Caco-2 (cell line): ENCODE data around the gene PCBP3. TPM values are rescaled to one million over a fixed set of nuclear protein-coding genes. Genes with fewer than 3 reads are reported as not detected.

ENCODE experiments used
- BruUV-seq: library from RNA; stranded (reverse); fragments of 400-500 nt; replicated peaks from 2 replicates; lab custom pipeline; 2021; lab: Mats Ljungman, UMichigan
- CTCF ChIA-PET: fragments of 300-600 bp; sonication (Branson Sonifier 250); formaldehyde crosslinking; loops from one replicate; lab custom pipeline; 2022; ENCODE audit warnings: antibody characterized with exemption; lab: Charles Lee
- POLR2A ChIA-PET: fragments of 300-600 bp; sonication (Branson Sonifier 250); formaldehyde crosslinking; loops from one replicate; lab custom pipeline; 2022; ENCODE audit warnings: antibody characterized with exemption; lab: Charles Lee
- DNase-seq, 2 experiments: peaks; one replicate each; pipeline versions ENCODE4 v3.0.0 to v3.0.0-alpha.2; 2020 to 2022
- H3K27me3 ChIP-seq: replicated peaks from 2 replicates; pipeline ENCODE4 v1.6.0; 2011; ENCODE audit warnings: low read length; ENCODE audit not compliant: control insufficient read depth, insufficient read depth
- H3K36me3 ChIP-seq: 2 replicates; pipeline ENCODE4 v1.5.1; 2011; ENCODE audit warnings: low read length; ENCODE audit not compliant: control insufficient read depth, insufficient read depth
- H3K4me1 ChIP-seq: fragments of 250-450 bp; sonication (Bioruptor Pico); 2 replicates; pipeline ENCODE4 v1.5.1; 2020; ENCODE audit warnings: mild to moderate bottlenecking
- H3K4me3 ChIP-seq: 2 replicates; pipeline ENCODE4 v1.5.1; 2011; ENCODE audit warnings: low read depth, mild to moderate bottlenecking, control low read depth, low read length
- H3K9me3 ChIP-seq: fragments of 250-450 bp; sonication (Bioruptor Pico); 2 replicates; pipeline ENCODE4 v1.5.1; 2020; ENCODE audit warnings: mild to moderate bottlenecking, moderate library complexity
- H3K27ac Mint-ChIP-seq: one replicate; pipeline ENCODE4 v1.8.0; 2022; ENCODE audit warnings: mixed read lengths; ENCODE audit not compliant: unreplicated experiment
- H3K27me3 Mint-ChIP-seq: one replicate; pipeline ENCODE4 v1.8.0; 2022; ENCODE audit warnings: mixed read lengths; ENCODE audit not compliant: insufficient read depth, unreplicated experiment
- H3K36me3 Mint-ChIP-seq: one replicate; pipeline ENCODE4 v1.8.0; 2022; ENCODE audit warnings: mild to moderate bottlenecking, mixed read lengths; ENCODE audit not compliant: insufficient read depth, unreplicated experiment
- H3K4me1 Mint-ChIP-seq: one replicate; pipeline ENCODE4 v1.8.0; 2022; ENCODE audit warnings: low read depth, mixed read lengths; ENCODE audit not compliant: unreplicated experiment
- H3K4me3 Mint-ChIP-seq: one replicate; pipeline ENCODE4 v1.8.0; 2022; ENCODE audit warnings: mild to moderate bottlenecking, moderate library complexity, mixed read lengths; ENCODE audit not compliant: unreplicated experiment
- H3K9me3 Mint-ChIP-seq: one replicate; pipeline ENCODE4 v1.8.0; 2022; ENCODE audit warnings: mixed read lengths; ENCODE audit not compliant: unreplicated experiment
- CTCF ChIP-seq, 2 experiments: fragments of 200-600 bp in 1 of 2; IDR thresholded peaks; 1 replicate in 1 of 2; 2 replicates in 1 of 2; pipeline versions ENCODE4 v1.5.1 to v1.8.0; 2011 to 2022; ENCODE audit warnings: antibody characterized with exemption in 1 of 2, control low read depth in 1 of 2, inconsistent platforms in 1 of 2, low read depth in 1 of 2, low read length in 1 of 2, mild to moderate bottlenecking in 1 of 2, moderate library complexity in 1 of 2; ENCODE audit not compliant: insufficient read depth in 1 of 2, severe bottlenecking in 1 of 2, unreplicated experiment in 1 of 2
- intact Hi-C: fragments of 100-400 bp; cut with micrococcal nuclease; formaldehyde crosslinking; loops from one replicate; pipeline ENCODE4 v1.10.0; 2022; ENCODE audit not compliant: unreplicated experiment
- total RNA-seq: library from RNA; stranded (reverse); gene quantifications from 2 replicates; pipeline ENCODE4 v1.2.3, GENCODE V29; 2022

Gene PCBP3
- total RNA-seq, 1 experiment from 2014 or later: 0.75 TPM

GRCh38 chr21:45880097-45881068 lies 236.9 kb downstream of the PCBP3 start:
- Histone ChIP-seq H3K4me3 (no peak overlapping the region), H3K9me3 (no peaks in the 10 kb centered on the region), H3K36me3 (no peaks in the 10 kb centered on the region), H3K27me3 (no peaks in the 10 kb centered on the region), H3K4me1 (peaks cover 5% of the 10 kb centered on the region)
- no peaks in the 10 kb centered on the region for H3K36me3 Mint-ChIP-seq
- CTCF ChIA-PET: interaction anchor here (1.5 kb wide), 1 partner anchor 324 kb away, joined by 4 read pairs; no protein-coding TSS in a partner anchor
- no peak overlapping the region for H3K4me3 Mint-ChIP-seq
- no peaks in the 10 kb centered on the region for H3K4me1 Mint-ChIP-seq
- peak; percentile 46 to 63 for TF ChIP-seq CTCF (IDR thresholded peaks at IDR 0.05; ENCODE audit: insufficient read depth in 1 of 2, low read depth in 1 of 2, low read length in 1 of 2, severe bottlenecking in 1 of 2, unreplicated experiment in 1 of 2)
- BruUV-seq: no TSS peak
- POLR2A ChIA-PET: no interaction called here
- H3K27me3 Mint-ChIP-seq: peaks cover 29% of the 10 kb centered on the region
- DNase-seq: peak; percentile 68 to 73
- intact Hi-C loops: no loop called here
- H3K9me3 Mint-ChIP-seq: no peaks in the 10 kb centered on the region
- no peak overlapping the region for H3K27ac Mint-ChIP-seq

- H3K4me1 Mint-ChIP-seq: no peaks in the 10 kb centered on the region
- no peaks in the 10 kb centered on the region for H3K9me3 ChIP-seq
- POLR2A ChIA-PET: no interaction called here
- no peaks in the 10 kb centered on the region for H3K4me1 ChIP-seq
- CTCF ChIA-PET: no interaction called here
- H3K27me3 Mint-ChIP-seq: peaks cover 32% of the 10 kb centered on the region
- intact Hi-C loops: no loop called here
- no peaks in the 10 kb centered on the region for H3K36me3 Mint-ChIP-seq
- H3K27me3 ChIP-seq: no peaks in the 10 kb centered on the region
- H3K27ac Mint-ChIP-seq: no peak overlapping the region
- no peak overlapping the region for H3K4me3 Mint-ChIP-seq
- H3K4me3 ChIP-seq: no peak overlapping the region
- no TSS peak for BruUV-seq
- no peak for TF ChIP-seq CTCF (IDR thresholded peaks at IDR 0.05; ENCODE audit: insufficient read depth in 1 of 2, low read depth in 1 of 2, low read length in 1 of 2, severe bottlenecking in 1 of 2, unreplicated experiment in 1 of 2)
- no peaks in the 10 kb centered on the region for H3K9me3 Mint-ChIP-seq
- H3K36me3 ChIP-seq: no peaks in the 10 kb centered on the region
- DNase-seq: no peak
Measured at GRCh38 chr21:45882645-45883044, 239.1 kb downstream of the PCBP3 start.

GRCh38 chr21:45883090-45883489 lies 239.6 kb downstream of the PCBP3 start:
- Histone ChIP-seq H3K4me1 (no peaks in the 10 kb centered on the region), H3K36me3 (no peaks in the 10 kb centered on the region), H3K4me3 (no peak overlapping the region), H3K9me3 (no peaks in the 10 kb centered on the region), H3K27me3 (no peaks in the 10 kb centered on the region)
- Mint-ChIP-seq H3K36me3 (no peaks in the 10 kb centered on the region), H3K27me3 (peaks cover 31% of the 10 kb centered on the region), H3K4me1 (no peaks in the 10 kb centered on the region), H3K4me3 (no peak overlapping the region), H3K9me3 (no peaks in the 10 kb centered on the region), H3K27ac (no peak overlapping the region)
- BruUV-seq: no TSS peak
- intact Hi-C loops: no loop called here
- ChIA-PET POLR2A (no interaction called here), CTCF (no interaction called here)
- DNase-seq: no peak
- TF ChIP-seq CTCF (IDR thresholded peaks at IDR 0.05; ENCODE audit: insufficient read depth in 1 of 2, low read depth in 1 of 2, low read length in 1 of 2, severe bottlenecking in 1 of 2, unreplicated experiment in 1 of 2): no peak
